ENCODE results near the gene COG6. TPM values are rescaled to one million over a fixed set of nuclear protein-coding genes. Genes with fewer than 3 reads are reported as not detected.

COG6 gene
- total and polyA plus RNA-seq, 2 of the 13 experiments (the other 11 are each of a cell fraction or from before 2014, with no cell fraction given): 23.5 to 26.1 TPM

GRCh38 chr13:39682310-39682709 lies 26.8 kb downstream of the COG6 start:
- no peaks in the 10 kb centered on the region for H3K4me1 ChIP-seq (ENCODE audit: insufficient read depth, low read length)
- DNase-seq (ENCODE audit: low spot score) (no peak), FAIRE-seq (no peak), ATAC-seq (no peak)
- TF ChIP-seq SYNCRIP (IDR thresholded peaks at IDR 0.05; ENCODE audit: insufficient read depth, low read depth, low read length) (no peak), ZNF589 (CRISPR knock-in tag; conservative IDR thresholded peaks at IDR 0.05) (no peak), ZBTB20 (CRISPR knock-in tag; IDR thresholded peaks at IDR 0.05; ENCODE audit: borderline replicate concordance, low read depth) (no peak), PLRG1 (conservative IDR thresholded peaks at IDR 0.05) (no peak), MLXIP (CRISPR knock-in tag; IDR thresholded peaks at IDR 0.05; ENCODE audit: borderline replicate concordance) (no peak), ARHGAP35 (CRISPR knock-in tag; IDR thresholded peaks at IDR 0.05; ENCODE audit: borderline replicate concordance) (no peak), KDM5B (CRISPR knock-in tag; IDR thresholded peaks at IDR 0.05; ENCODE audit: borderline replicate concordance) (no peak), ZSCAN22 (CRISPR knock-in tag; IDR thresholded peaks at IDR 0.05) (no peak), RBM39 (IDR thresholded peaks at IDR 0.05; ENCODE audit: low read depth, low read length, poor library complexity, severe bottlenecking) (no peak), THAP7 (CRISPR knock-in tag; IDR thresholded peaks at IDR 0.05) (no peak)
- no peak overlapping the region for H2AFZ ChIP-seq (ENCODE audit: low read length)
- in situ Hi-C loops (cut with HindIII; ENCODE audit: extremely low pct_ligation_motif_present, low pct_unique_long_range_greater_than_20kb) (no loop called here), intact Hi-C loops (cut with micrococcal nuclease; ENCODE audit: unreplicated experiment) (loop anchor here (10.0 kb wide), 1 partner anchor 262 kb away; no protein-coding TSS in a partner anchor)
- 94% methylated on average over 2 of the region's 2 CpGs for WGBS (ENCODE audit: low lambda C conversion rate)
- no peak overlapping the region for H3K4me2 ChIP-seq (ENCODE audit: low read depth, low read length)
- H3K4me3 ChIP-seq (replicated peaks in 1 of 3; ENCODE audit: insufficient read depth in 1 of 3, low read depth in 2 of 3, low read length in 3 of 3): no peak overlapping the region
- no peak overlapping the region for H3K9ac ChIP-seq (ENCODE audit: insufficient read depth, low read depth, low read length)
- ChIA-PET CTCF (ENCODE audit: low intra/inter-chr PET ratio, low total read pairs) (no interaction called here), POLR2A (no interaction called here)
- no peaks in the 10 kb centered on the region for H3K27me3 ChIP-seq (ENCODE audit: control insufficient read depth in 1 of 2, insufficient read depth in 2 of 2, low read length in 2 of 2)
- no peaks in the 10 kb centered on the region for H3K79me2 ChIP-seq (ENCODE audit: insufficient read depth, low read length)
- H3K9me3 ChIP-seq (ENCODE audit: low read length): no peaks in the 10 kb centered on the region
- H4K20me1 ChIP-seq (ENCODE audit: insufficient read depth, low read length): no peaks in the 10 kb centered on the region
- H3K27ac ChIP-seq (ENCODE audit: extremely low read length, insufficient read depth, low read length): no peak overlapping the region
- BruUV-seq (replicated peaks): no TSS peak
- H3K36me3 ChIP-seq (replicated peaks in 1 of 2; ENCODE audit: control insufficient read depth in 1 of 2, insufficient read depth in 2 of 2, low read length in 2 of 2): peaks cover 5 to 18% of the 10 kb centered on the region in 2 experiments

Data from HepG2 (cell line).